ENCODE measurements around the gene GFPT1.

Gene GFPT1

DNA sequence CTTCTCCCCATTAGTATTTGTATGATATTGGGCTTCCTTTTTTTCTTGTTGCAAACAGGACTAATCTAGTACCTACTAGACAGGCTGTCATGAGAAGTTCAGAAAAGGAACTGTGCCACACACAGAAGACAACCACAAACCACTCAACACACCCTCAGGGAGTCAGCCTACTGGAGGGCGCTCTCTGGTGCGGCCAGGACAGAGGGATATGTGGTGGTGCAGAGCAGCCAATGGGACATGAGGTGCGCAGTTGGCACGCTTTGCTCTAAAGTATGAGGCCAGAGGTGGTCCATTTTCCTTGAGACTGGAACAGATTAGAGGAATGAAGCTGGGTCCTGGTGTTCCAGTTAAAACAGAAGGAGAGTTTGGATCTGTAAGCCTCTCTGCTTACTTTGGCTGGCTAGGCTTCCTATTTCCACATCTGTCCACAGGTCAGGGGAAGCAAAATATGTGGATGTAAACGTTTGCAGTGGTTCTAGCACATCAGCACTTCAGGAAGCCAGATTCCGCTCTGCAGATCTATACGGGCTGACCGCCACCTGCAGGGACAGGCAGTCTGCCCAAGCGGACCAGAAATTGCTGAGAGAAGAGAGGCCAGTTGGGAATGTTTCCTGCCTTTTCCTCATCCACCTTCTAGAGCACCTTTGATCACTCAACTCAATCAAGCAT, 114.1 kb downstream of the GFPT1 start:
- Histone ChIP-seq H3K4me1 (ENCODE audit: control insufficient read depth, insufficient read depth, low read length) (no peaks in the 10 kb centered on the region), H3K27ac (ENCODE audit: extremely low read depth, low read depth, low read length) (no peak overlapping the region), H3K36me3 (ENCODE audit: control insufficient read depth in 2 of 2, insufficient read depth in 1 of 2, low read length in 2 of 2) (no peaks in the 10 kb centered on the region), H3K9me3 (ENCODE audit: control insufficient read depth, insufficient read depth, low read depth, low read length) (no peaks in the 10 kb centered on the region), H3K4me3 (ENCODE audit: low read depth, low read length) (no peak overlapping the region)
- TF ChIP-seq ZNF155 (tag by site-specific recombination; IDR thresholded peaks at IDR 0.05) = no peak
- TF ChIP-seq ZNF791 (tag by site-specific recombination; IDR thresholded peaks at IDR 0.05) = no peak
- TF ChIP-seq, protein P1, sequence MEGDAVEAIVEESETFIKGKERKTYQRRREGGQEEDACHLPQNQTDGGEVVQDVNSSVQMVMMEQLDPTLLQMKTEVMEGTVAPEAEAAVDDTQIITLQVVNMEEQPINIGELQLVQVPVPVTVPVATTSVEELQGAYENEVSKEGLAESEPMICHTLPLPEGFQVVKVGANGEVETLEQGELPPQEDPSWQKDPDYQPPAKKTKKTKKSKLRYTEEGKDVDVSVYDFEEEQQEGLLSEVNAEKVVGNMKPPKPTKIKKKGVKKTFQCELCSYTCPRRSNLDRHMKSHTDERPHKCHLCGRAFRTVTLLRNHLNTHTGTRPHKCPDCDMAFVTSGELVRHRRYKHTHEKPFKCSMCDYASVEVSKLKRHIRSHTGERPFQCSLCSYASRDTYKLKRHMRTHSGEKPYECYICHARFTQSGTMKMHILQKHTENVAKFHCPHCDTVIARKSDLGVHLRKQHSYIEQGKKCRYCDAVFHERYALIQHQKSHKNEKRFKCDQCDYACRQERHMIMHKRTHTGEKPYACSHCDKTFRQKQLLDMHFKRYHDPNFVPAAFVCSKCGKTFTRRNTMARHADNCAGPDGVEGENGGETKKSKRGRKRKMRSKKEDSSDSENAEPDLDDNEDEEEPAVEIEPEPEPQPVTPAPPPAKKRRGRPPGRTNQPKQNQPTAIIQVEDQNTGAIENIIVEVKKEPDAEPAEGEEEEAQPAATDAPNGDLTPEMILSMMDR (tag by site-specific recombination; IDR thresholded peaks at IDR 0.05) = no peak
- ChIA-PET POLR2A (no interaction called here), CTCF (no interaction called here)

DNA sequence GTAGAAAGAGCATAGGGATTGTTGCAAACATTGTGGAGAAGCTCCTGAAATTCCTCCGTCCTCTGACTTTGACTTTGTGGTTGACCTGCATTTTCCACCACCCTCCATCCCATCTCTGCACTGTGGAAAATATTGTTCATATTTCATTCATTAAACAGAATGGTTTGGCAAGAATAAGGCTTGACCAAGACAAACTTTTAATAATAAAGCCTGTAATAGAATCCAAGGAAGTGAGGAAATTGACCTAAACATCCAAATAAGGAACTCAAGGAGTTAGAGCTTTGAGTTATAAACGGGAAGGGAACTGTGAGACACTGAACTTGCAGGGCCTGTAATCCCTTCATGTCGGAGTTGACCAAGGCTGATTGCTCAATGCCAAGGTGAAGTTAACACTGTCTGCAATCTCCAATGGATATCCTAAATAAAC, 115.2 kb downstream of the GFPT1 start:
- TF ChIP-seq ZNF37A (tag by site-specific recombination; IDR thresholded peaks at IDR 0.05) = no peak
- no peak for TF ChIP-seq SP7 (tag by site-specific recombination; IDR thresholded peaks at IDR 0.05)
- TF ChIP-seq INSM2 (tag by site-specific recombination; IDR thresholded peaks at IDR 0.05) = no peak
- CTCF ChIA-PET = interaction anchor here (0.7 to 1.0 kb wide), 2 partner anchors 13 to 34 kb away, joined by 3 read pairs; no protein-coding TSS in a partner anchor

More for the DNA sequence above, 115.2 kb downstream of the GFPT1 start:
- Histone ChIP-seq H3K27ac (ENCODE audit: extremely low read depth, low read depth, low read length) (no peak overlapping the region), H3K9me3 (ENCODE audit: control insufficient read depth, insufficient read depth, low read depth, low read length) (no peaks in the 10 kb centered on the region), H3K4me3 (ENCODE audit: low read depth, low read length) (no peak overlapping the region), H3K36me3 (ENCODE audit: control insufficient read depth in 2 of 2, insufficient read depth in 1 of 2, low read length in 2 of 2) (no peaks in the 10 kb centered on the region), H3K4me1 (ENCODE audit: control insufficient read depth, insufficient read depth, low read length) (no peaks in the 10 kb centered on the region)
- POLR2A ChIA-PET = no interaction called here

Data from HEK293 (cell line).